GM21515 (cell line): ENCODE results near the gene NDUFB5.

Experiments
- ATAC-seq: cut with Tn5 transposase; IDR thresholded peaks from one replicate; pipeline ENCODE4 v1.9.1; 2021; ENCODE audit not compliant: unreplicated experiment

Gene NDUFB5

DNA sequence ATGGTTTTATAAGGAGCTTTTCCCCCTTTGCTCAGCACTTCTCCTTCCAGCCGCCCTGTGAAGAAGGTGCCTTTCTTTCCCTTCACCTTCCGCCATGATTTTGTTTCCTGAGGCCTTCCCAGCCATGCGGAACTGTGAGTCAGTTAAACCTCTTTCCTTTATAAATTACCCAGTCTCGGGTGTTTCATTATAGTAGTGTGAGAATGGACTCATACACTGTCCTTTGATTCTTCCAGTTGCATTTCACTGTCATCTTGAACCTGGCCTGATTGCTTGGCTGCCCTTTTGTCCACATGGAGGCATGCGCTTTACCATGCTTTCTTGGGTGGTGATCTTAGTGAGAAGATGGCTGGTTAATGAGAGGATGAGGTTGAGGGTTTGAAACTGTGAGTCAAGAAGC is 71.5 kb downstream of the NDUFB5 start:
- ATAC-seq = no peak
